A549 (cell line): ENCODE data around the gene ANKRD13C. TPM values are rescaled to one million over a fixed set of nuclear protein-coding genes. Genes with fewer than 3 reads are reported as not detected.

Source experiments
- ATAC-seq, 2 experiments: fragments of 200-7000 bp in 1 of 2; fragments of >200 bp in 1 of 2; cut with Nextera tagmentation in 1 of 2; cut with Tn5 transposase in 1 of 2; 3 replicates each; pipeline versions ENCODE4 v1.8.0 to v1.9.1; 2018 to 2020; ENCODE audit warnings: mild to moderate bottlenecking in 1 of 2, moderate library complexity in 1 of 2
- CTCF ChIA-PET: fragments of 300-600 bp; sonication (Branson Sonifier 250); formaldehyde crosslinking; extraction: SDS; loops from one replicate; lab custom pipeline; 2021; ENCODE audit warnings: antibody characterized with exemption, inconsistent platforms; lab: Yijun Ruan, JAX
- POLR2A ChIA-PET: fragments of 350-600 bp; formaldehyde crosslinking; extraction: SDS; loops from one replicate; lab custom pipeline; 2021; ENCODE audit warnings: antibody characterized with exemption, inconsistent platforms; lab: Yijun Ruan, JAX
- DNase-seq, 2 experiments: peaks; one replicate each; pipeline versions ENCODE4 v3.0.0 to v3.0.0-alpha.2; 2011 to 2016; ENCODE audit warnings: low read depth in 1 of 2, low spot score in 1 of 2
- FAIRE-seq: peaks from 2 replicates; lab custom pipeline; 2011; peaks lifted over from hg19 to GRCh38; lab: Jason Lieb, UNC
- H3K27ac ChIP-seq, 2 experiments: fragments of >200 bp; sonication (Bioruptor Twin); formaldehyde crosslinking; 3 replicates each; pipeline ENCODE4 v1.5.1; 2016 to 2017
- H3K4me1 ChIP-seq: fragments of >200 bp; sonication (Bioruptor Twin); formaldehyde crosslinking; 3 replicates; pipeline ENCODE4 v1.6.1; 2016
- H3K4me2 ChIP-seq: fragments of >200 bp; sonication (Bioruptor Twin); formaldehyde crosslinking; 3 replicates; pipeline ENCODE4 v1.6.1; 2016
- H3K4me3 ChIP-seq: fragments of >200 bp; sonication (Bioruptor Twin); formaldehyde crosslinking; 3 replicates; pipeline ENCODE4 v1.5.1; 2016
- H3K9me3 ChIP-seq: fragments of >200 bp; sonication (Bioruptor Twin); formaldehyde crosslinking; 3 replicates; pipeline ENCODE4 v1.6.1; 2016
- CEBPB ChIP-seq, 2 experiments: fragments of >200 bp in 1 of 2; sonication (Bioruptor Twin) in 1 of 2; formaldehyde crosslinking in 1 of 2; IDR thresholded peaks; 2 replicates each; pipeline ENCODE4 v1.6.1; 2012 to 2016
- FOSL2 ChIP-seq, 2 experiments: fragments of 450-650 bp in 1 of 2; fragments of >200 bp in 1 of 2; sonication (Bioruptor Twin) in 1 of 2; formaldehyde crosslinking; IDR thresholded peaks; 2 replicates each; pipeline versions ENCODE4 v1.5.0 to v1.6.1; 2016 to 2020; ENCODE audit warnings: mild to moderate bottlenecking in 1 of 2, moderate library complexity in 1 of 2
- HMGXB4 ChIP-seq: fragments of 250-450 bp; sonication (Bioruptor Pico); IDR thresholded peaks from 2 replicates; pipeline ENCODE4 v1.5.0; 2021; ENCODE audit warnings: mild to moderate bottlenecking, moderate library complexity, borderline replicate concordance
- HOXA7 ChIP-seq: fragments of 250-450 bp; sonication (Bioruptor Pico); IDR thresholded peaks from 2 replicates; pipeline ENCODE4 v1.5.0; 2020; ENCODE audit warnings: mild to moderate bottlenecking, moderate library complexity
- HOXB13 ChIP-seq: fragments of 250-450 bp; sonication (Bioruptor Pico); IDR thresholded peaks from 2 replicates; pipeline ENCODE4 v1.5.0; 2020; ENCODE audit warnings: low read depth, mild to moderate bottlenecking, moderate library complexity
- KDM1A ChIP-seq: fragments of 200-600 bp; sonication (generic); IDR thresholded peaks from 2 replicates; pipeline ENCODE4 v1.6.1; 2016; ENCODE audit warnings: low read depth, mild to moderate bottlenecking
- MAFK ChIP-seq: fragments of 450-650 bp; IDR thresholded peaks from 2 replicates; pipeline ENCODE4 v1.6.1; 2014; ENCODE audit not compliant: partially characterized antibody
- NPAS2 ChIP-seq: fragments of 250-450 bp; sonication (Bioruptor Pico); IDR thresholded peaks from 2 replicates; pipeline ENCODE4 v1.8.0; 2022; ENCODE audit warnings: mild to moderate bottlenecking, moderate library complexity, borderline replicate concordance
- POLR2A ChIP-seq: IDR thresholded peaks from 2 replicates; pipeline ENCODE4 v1.6.1; 2012; ENCODE audit warnings: mild to moderate bottlenecking, low read length
- RAD21 ChIP-seq, 2 experiments: fragments of >200 bp in 1 of 2; sonication (Bioruptor Twin) in 1 of 2; formaldehyde crosslinking in 1 of 2; IDR thresholded peaks in 1 of 2; conservative IDR thresholded peaks in 1 of 2; 2 replicates in 1 of 2; 3 replicates in 1 of 2; pipeline ENCODE4 v1.6.1; 2012 to 2018; ENCODE audit warnings: inconsistent platforms in 1 of 2
- RCOR1 ChIP-seq: fragments of 150-350 bp; IDR thresholded peaks from 2 replicates; pipeline ENCODE4 v1.6.1; 2014; ENCODE audit warnings: antibody characterized with exemption, low read length, low read depth
- REST ChIP-seq: fragments of 200-600 bp; sonication (generic); IDR thresholded peaks from 2 replicates; pipeline ENCODE4 v1.6.1; 2016; ENCODE audit warnings: antibody characterized with exemption, mild to moderate bottlenecking, moderate library complexity
- SMC3 ChIP-seq: fragments of >200 bp; sonication (Bioruptor Twin); formaldehyde crosslinking; IDR thresholded peaks from 3 replicates; pipeline ENCODE4 v1.6.1; 2018; ENCODE audit warnings: inconsistent platforms
- TFCP2L1 ChIP-seq: fragments of 250-450 bp; sonication (Bioruptor Pico); IDR thresholded peaks from 2 replicates; pipeline ENCODE4 v1.5.0; 2021; ENCODE audit warnings: mild to moderate bottlenecking
- ZC3H11A ChIP-seq: fragments of 450-650 bp; IDR thresholded peaks from 2 replicates; pipeline ENCODE4 v1.6.1; 2014; ENCODE audit warnings: antibody characterized with exemption, mild to moderate bottlenecking
- WGBS: methylation state at CpG from one replicate; pipeline ENCODE4 v1.1.6; 2017; ENCODE audit errors: missing lambda C conversion rate; 5-methylcytosine and 5-hydroxymethylcytosine counted together
- polyA plus RNA-seq, 4 experiments: library from polyadenylated mRNA; depleted of rRNA in 3 of 4; stranded (reverse); fragments of >200 nt; fragmentation: RNase III in 1 of 4; extraction: RNeasy Plus Mini Kit Qiagen cat#74134 plus additional on column Dnase treatment in 1 of 4; gene quantifications; 2 replicates in 3 of 4; 3 replicates in 1 of 4; pipeline ENCODE4 v1.2.3, GENCODE V29; 2011 to 2017
- TF ChIP-seq, protein P1 (sequence below): IDR thresholded peaks from 2 replicates; pipeline ENCODE4 v1.6.1; 2012
- TF ChIP-seq, protein P2 (sequence below): fragments of 250-450 bp; sonication (Bioruptor Pico); IDR thresholded peaks from 2 replicates; pipeline ENCODE4 v1.5.0; 2020; ENCODE audit warnings: low read depth, mild to moderate bottlenecking, moderate library complexity
- TF ChIP-seq, protein P3 (sequence below): fragments of >200 bp; sonication (Bioruptor Twin); formaldehyde crosslinking; IDR thresholded peaks from 2 replicates; pipeline ENCODE4 v1.6.1; 2016

The ANKRD13C gene
- polyA plus RNA-seq, 2 of the 4 experiments (the other 2 are of a cell fraction): 8.1 to 12.5 TPM

DNA sequence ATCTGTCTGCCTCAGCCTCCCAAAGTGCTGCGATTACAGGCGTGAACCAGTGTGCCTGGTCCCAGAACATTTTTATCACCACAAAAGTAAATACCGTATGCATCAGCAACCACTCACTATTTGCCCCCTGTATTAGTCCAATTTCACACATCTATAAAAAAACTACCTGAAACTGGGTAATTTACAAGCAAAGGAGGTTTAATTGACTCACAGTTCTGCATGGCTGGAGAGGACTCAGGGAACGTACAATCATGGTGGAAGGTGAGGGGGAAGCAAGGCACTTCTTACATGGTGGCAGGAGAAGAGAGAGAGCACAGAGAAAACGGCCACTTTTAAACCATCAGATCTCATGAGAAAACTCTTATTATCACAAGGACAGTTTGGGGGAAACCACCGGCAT is 31.0 kb upstream of the ANKRD13C start (continued):
- TF ChIP-seq KDM1A (no peak), FOSL2 (IDR thresholded peaks at IDR 0.05) (no peak), FOSL2 (CRISPR knock-in tag; IDR thresholded peaks at IDR 0.05) (no peak), POLR2A (no peak)

DNA sequence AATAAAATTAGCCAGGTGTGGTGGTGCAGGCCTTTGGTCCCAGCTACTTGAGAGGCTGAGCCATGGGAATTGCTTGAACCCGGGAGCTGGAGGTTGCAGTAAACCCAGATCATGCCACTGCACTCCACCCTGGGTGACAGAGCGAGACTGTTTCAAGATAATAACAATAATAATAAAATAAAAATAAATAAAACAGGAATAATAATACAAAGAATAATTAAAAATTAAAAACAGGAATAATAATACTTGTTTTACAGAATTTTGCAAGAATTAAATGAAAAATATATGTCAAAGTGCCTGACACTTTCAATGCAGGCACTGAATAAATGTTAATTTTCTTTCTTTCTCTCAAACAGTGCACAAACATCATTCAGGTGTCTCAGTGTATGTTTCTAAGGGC is 30.0 kb upstream of the ANKRD13C start:
- FAIRE-seq: no peak
- Histone ChIP-seq H3K27ac (no peak overlapping the region), H3K4me3 (no peak overlapping the region), H3K9me3 (no peaks in the 10 kb centered on the region), H3K4me2 (no peak overlapping the region), H3K4me1 (no peaks in the 10 kb centered on the region)
- TF ChIP-seq POLR2A (no peak), SMC3 (no peak), HMGXB4 (CRISPR knock-in tag) (no peak)
- TF ChIP-seq, all 56 proteins: peak for 0
- no peak for ATAC-seq
- ChIA-PET POLR2A (no interaction called here), CTCF (no interaction called here)
- WGBS: 83% methylated on average over 2 of the region's 2 CpGs
- DNase-seq: no peak

- Histone ChIP-seq H3K4me2 (no peak overlapping the region), H3K4me3 (no peak overlapping the region), H3K9me3 (no peaks in the 10 kb centered on the region), H3K4me1 (no peaks in the 10 kb centered on the region), H3K27ac (no peak overlapping the region)
- FAIRE-seq: no peak
- no peak for ATAC-seq
- TF ChIP-seq MAFK: no peak
- no peak for TF ChIP-seq FOSL2 (IDR thresholded peaks at IDR 0.05)
- no peak for TF ChIP-seq FOSL2 (CRISPR knock-in tag; IDR thresholded peaks at IDR 0.05)
- TF ChIP-seq RCOR1: no peak
- TF ChIP-seq, protein P1, sequence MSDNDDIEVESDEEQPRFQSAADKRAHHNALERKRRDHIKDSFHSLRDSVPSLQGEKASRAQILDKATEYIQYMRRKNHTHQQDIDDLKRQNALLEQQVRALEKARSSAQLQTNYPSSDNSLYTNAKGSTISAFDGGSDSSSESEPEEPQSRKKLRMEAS: no peak
- no peak for TF ChIP-seq ZC3H11A
- no peak for TF ChIP-seq HOXB13
- TF ChIP-seq SMC3: no peak
- no peak for TF ChIP-seq NPAS2 (CRISPR knock-in tag)
- no peak for TF ChIP-seq CEBPB (IDR thresholded peaks at IDR 0.05)
- TF ChIP-seq HMGXB4 (CRISPR knock-in tag): no peak
- ChIA-PET POLR2A (no interaction called here), CTCF (no interaction called here)
- WGBS: 83% methylated on average over 3 of the region's 3 CpGs
- DNase-seq: no peak
These were observed 29.0 kb upstream of the ANKRD13C start for GRCh38 chr1:70383483-70383882.

DNA sequence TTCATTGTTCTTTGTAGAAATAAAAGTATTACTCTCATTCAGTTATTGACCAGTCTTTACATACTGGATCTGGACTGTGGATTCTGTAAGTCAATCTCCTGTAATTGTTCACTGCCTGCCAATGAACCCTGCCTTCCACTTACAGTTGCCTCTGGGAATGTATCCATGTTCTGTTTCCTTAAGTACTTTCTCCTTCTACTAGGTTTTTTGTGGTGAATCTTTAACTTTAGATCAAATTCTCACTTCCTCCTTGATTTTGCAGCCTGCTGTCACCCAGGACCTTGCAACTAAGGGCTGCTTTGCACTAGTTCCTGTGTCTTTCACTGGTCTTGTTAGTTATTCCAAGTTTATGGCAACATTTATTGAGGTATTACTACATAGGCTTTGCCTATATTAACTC is 28.2 kb upstream of the ANKRD13C start:
- Histone ChIP-seq H3K27ac (no peak overlapping the region), H3K9me3 (no peaks in the 10 kb centered on the region), H3K4me2 (no peak overlapping the region), H3K4me1 (no peaks in the 10 kb centered on the region), H3K4me3 (no peak overlapping the region)
- ChIA-PET POLR2A (no interaction called here), CTCF (no interaction called here)
- ATAC-seq (no peak), FAIRE-seq (no peak), DNase-seq (no peak)
- TF ChIP-seq, protein P2, sequence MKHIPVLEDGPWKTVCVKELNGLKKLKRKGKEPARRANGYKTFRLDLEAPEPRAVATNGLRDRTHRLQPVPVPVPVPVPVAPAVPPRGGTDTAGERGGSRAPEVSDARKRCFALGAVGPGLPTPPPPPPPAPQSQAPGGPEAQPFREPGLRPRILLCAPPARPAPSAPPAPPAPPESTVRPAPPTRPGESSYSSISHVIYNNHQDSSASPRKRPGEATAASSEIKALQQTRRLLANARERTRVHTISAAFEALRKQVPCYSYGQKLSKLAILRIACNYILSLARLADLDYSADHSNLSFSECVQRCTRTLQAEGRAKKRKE (CRISPR knock-in tag): no peak
- no peak for TF ChIP-seq TFCP2L1 (CRISPR knock-in tag)
- no peak for TF ChIP-seq REST
- TF ChIP-seq, protein P3, sequence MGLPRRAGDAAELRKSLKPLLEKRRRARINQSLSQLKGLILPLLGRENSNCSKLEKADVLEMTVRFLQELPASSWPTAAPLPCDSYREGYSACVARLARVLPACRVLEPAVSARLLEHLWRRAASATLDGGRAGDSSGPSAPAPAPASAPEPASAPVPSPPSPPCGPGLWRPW: no peak
- no peak for TF ChIP-seq HOXA7 (CRISPR knock-in tag)
- no peak for TF ChIP-seq RAD21 (conservative IDR thresholded peaks at IDR 0.05 in 1 of 2, IDR thresholded peaks at IDR 0.05 in 1 of 2)
